Stimulated activated memory B cell treated with anti-CD40 and anti-IgM and Interleukin-4, amounts not matched to agents 10 μg/mL and 1 μg/mL and 100 μg/mL, for 72 hours (primary cell): ENCODE measurements around the gene ABCA6.

Experiments
- ATAC-seq: fragments of 150-1000 bp; cut with Tn5 transposase; 2 replicates; pipeline ENCODE4 v1.10.0; 2021
- H3K27ac Mint-ChIP-seq: one replicate; pipeline ENCODE4 v1.8.0; 2022; ENCODE audit warnings: mild to moderate bottlenecking, mixed read lengths
- H3K27me3 Mint-ChIP-seq: one replicate; pipeline ENCODE4 v1.8.0; 2022; ENCODE audit warnings: mixed read lengths
- H3K36me3 Mint-ChIP-seq: one replicate; pipeline ENCODE4 v1.8.0; 2022; ENCODE audit warnings: mixed read lengths
- H3K4me1 Mint-ChIP-seq: one replicate; pipeline ENCODE4 v1.8.0; 2022; ENCODE audit warnings: mixed read lengths
- H3K4me3 Mint-ChIP-seq: one replicate; pipeline ENCODE4 v1.8.0; 2022; ENCODE audit warnings: mild to moderate bottlenecking, moderate library complexity, mixed read lengths
- H3K9me3 Mint-ChIP-seq: one replicate; pipeline ENCODE4 v1.8.0; 2022; ENCODE audit warnings: mixed read lengths

ABCA6 gene

DNA sequence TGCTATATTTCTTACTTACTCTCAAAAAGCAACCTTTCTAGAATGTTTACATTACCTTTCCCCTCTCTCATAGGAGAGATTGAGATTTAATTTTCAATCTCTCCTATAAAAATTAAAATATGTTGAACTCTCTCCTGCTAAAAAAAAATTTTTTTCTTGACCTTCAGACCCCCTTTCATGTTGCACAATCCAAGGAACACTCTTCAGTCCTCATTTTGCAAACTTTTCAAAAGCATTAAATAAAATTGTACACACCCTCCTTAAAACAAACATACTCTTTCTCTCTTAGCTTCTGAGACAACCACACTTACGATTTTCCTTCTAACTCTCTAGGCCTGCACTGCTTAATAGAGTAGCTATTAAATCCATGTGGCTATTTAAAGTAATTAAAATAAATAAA, 8.6 kb upstream of the ABCA6 start:
- Mint-ChIP-seq H3K9me3 (peaks cover 3% of the 10 kb centered on the region), H3K4me1 (no peaks in the 10 kb centered on the region), H3K4me3 (no peak overlapping the region)

DNA sequence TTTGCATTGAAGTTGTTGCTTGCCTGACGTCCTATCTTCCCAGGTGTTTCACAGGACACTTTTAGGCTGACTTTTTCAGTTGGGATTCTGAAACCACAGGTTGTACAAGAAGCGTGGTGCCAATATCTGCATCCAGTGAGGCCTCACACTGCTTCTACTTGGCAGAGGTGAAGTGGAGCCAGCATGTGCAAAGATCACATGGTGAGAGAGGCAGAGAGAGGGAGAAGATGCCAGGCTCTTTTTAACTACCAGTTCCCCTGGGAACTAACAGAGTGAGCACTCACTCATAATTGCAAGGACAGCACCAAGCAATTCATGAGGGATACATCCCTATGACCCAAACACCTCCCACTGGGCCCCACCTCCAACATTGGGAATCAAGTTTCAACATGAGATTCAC, 5.8 kb upstream of the ABCA6 start:
- ATAC-seq = no peak
- Mint-ChIP-seq H3K36me3 (peaks cover 21% of the 10 kb centered on the region), H3K27ac (no peak overlapping the region)

More for the DNA sequence above, 8.6 kb upstream of the ABCA6 start:
- Mint-ChIP-seq H3K36me3 (peaks cover 35% of the 10 kb centered on the region), H3K27ac (no peak overlapping the region), H3K27me3 (no peaks in the 10 kb centered on the region)
- no peak for ATAC-seq

DNA sequence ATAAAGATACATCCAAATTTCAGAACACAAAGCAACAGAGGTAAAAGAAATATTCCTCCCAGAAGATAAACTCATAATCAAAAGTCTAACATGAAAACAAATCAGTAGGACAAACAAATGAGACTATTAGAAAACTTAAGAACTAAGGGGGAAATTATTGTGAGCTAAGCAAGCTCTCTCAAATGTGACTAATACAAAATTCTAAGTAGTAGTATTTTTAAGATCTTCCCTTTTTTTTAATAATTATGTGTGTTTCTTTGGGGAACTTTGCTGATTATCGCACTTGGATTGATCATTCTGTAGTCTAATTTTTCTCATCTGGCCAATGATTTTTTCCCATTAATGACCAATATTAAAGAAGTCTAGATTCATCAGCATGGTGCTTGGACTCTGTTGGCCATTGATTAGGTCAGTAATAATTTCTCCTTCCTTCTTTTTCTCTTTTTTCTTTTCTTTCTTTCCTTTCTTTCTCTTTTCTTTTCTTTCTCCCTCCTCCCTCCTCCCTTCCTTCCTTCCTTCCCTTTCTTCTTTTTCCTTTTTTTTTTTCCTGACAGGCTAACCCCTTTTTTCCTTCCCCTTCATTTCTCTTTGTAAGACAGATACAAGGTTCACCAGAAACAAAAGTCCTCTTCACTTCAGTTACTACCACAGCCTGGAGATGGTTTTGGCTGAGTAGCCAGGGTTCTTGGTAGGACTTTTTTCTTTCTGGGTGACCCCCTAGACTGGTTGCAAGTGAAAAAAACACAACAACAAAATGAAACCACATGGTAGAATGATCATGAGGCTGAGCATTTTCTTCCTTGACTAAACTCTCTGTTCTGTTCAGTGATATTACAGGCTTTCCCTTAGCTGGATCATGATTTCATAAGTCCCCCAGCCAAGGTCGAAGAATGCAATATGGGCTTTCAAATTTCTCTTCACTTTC, 2.9 kb upstream of the ABCA6 start:
- Mint-ChIP-seq H3K4me1 (peaks cover 8% of the 10 kb centered on the region), H3K36me3 (peaks cover 4% of the 10 kb centered on the region), H3K27me3 (no peaks in the 10 kb centered on the region), H3K27ac (no peak overlapping the region), H3K9me3 (no peaks in the 10 kb centered on the region), H3K4me3 (no peak overlapping the region)
- ATAC-seq = no peak

More for the DNA sequence above, 5.8 kb upstream of the ABCA6 start:
- peaks cover 3% of the 10 kb centered on the region for H3K9me3 Mint-ChIP-seq
- peaks cover 8% of the 10 kb centered on the region for H3K4me1 Mint-ChIP-seq
- H3K27me3 Mint-ChIP-seq = no peaks in the 10 kb centered on the region
- no peak overlapping the region for H3K4me3 Mint-ChIP-seq

DNA sequence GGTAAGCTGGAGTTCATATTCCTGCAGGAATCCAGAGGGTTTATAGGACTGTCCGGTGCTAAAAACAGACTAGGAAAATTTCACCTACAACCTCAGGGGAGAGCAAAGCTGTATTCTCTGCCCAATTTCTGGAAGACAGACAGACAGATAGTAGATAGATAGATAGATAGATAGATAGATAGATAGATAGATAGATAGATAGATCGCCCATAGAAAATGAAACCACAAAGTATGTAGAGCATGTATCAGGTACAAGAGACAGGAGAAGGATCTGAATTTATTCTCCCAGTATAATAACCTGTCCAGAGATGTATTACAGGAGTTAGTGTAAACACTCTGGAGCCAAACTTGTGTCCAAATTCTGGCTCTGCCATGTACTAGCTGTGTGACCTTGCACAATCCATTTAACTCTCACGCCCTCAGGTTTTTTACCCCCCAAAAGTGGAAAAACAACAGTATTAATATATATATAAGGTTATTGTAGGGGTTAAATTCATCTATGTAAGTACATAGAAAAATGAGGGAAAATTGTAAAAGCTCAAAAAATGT, 2.1 kb upstream of the ABCA6 start:
- H3K4me1 Mint-ChIP-seq = peaks cover 8% of the 10 kb centered on the region
- H3K4me3 Mint-ChIP-seq = no peak overlapping the region
- no peaks in the 10 kb centered on the region for H3K36me3 Mint-ChIP-seq
- H3K9me3 Mint-ChIP-seq = no peaks in the 10 kb centered on the region
- H3K27ac Mint-ChIP-seq = no peak overlapping the region
- no peak for ATAC-seq
- no peaks in the 10 kb centered on the region for H3K27me3 Mint-ChIP-seq

DNA sequence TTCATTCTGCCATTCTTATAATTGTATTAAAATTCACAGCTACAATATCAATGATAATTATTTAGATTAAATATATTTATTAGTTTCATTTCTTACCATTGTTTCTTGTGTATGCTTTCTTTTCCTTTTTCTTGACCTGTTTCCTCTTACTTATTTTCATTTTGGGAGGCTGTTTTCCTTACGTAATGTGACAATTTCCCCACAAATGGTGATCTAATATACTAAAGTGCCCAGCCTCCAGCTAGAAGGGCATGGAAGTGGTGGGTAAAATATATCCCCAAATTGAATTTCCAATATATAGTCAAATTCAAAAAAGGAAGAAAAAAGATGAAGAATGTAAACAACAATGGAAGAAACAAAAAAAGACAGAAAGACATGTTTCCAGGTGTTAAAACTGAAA, 1.5 kb upstream of the ABCA6 start:
- Mint-ChIP-seq H3K36me3 (no peaks in the 10 kb centered on the region), H3K27ac (no peak overlapping the region), H3K9me3 (no peaks in the 10 kb centered on the region), H3K4me3 (no peak overlapping the region), H3K27me3 (no peaks in the 10 kb centered on the region), H3K4me1 (peaks cover 8% of the 10 kb centered on the region)
- no peak for ATAC-seq

DNA sequence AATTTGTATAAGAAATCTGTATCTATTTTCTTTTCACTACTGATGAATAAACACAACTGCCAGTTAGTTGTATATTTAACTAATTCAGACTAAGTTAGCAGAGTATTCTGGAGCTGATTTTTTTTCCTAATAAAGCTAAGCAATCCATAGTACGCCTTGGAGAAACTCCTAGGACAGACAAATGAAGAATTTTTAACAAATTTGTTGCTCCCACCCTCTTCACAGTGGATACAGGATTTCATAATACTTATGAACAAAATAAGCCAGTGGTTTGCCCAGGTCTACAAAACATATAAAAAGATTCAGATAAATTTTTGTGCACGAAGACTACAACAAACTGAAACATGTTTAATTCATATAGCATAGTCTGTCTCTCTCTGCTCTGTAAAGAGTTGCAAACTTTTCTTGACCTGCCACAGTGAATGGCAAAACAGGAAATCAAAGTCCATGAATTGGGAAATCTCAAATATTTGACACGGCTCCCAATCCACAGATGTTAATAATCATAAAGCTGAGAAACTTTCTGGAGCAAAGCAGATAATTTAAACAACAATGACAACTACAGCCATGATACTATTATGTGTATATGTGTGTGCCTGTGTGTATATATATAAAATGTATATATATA, 594 bp upstream of the ABCA6 start:
- Mint-ChIP-seq H3K9me3 (no peaks in the 10 kb centered on the region), H3K36me3 (no peaks in the 10 kb centered on the region)
- ATAC-seq = no peak

DNA sequence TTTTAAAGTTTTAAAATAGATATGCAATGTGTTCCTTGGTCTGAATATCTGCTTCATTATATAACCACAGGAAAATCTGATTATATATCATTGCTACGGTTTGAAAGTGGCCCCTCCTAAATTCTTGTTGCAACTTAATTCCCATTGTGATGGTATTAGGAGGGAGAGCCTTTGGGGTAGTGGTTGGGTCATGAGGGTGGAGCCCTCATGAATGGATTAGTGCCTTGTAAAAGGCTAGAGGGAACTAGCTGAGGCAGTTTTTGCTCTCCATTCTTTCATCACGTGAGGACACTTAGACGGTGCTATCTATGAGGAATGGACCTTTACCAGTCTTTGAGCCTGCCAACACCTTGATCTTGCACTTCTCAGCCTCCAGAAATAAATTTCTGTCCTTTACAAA, 7.6 kb downstream of the ABCA6 start:
- ATAC-seq = no peak
- Mint-ChIP-seq H3K27ac (no peak overlapping the region), H3K4me1 (no peaks in the 10 kb centered on the region)

More for the DNA sequence above, 594 bp upstream of the ABCA6 start:
- Mint-ChIP-seq H3K27ac (no peak overlapping the region), H3K4me1 (peaks cover 8% of the 10 kb centered on the region), H3K27me3 (no peaks in the 10 kb centered on the region), H3K4me3 (no peak overlapping the region)

DNA sequence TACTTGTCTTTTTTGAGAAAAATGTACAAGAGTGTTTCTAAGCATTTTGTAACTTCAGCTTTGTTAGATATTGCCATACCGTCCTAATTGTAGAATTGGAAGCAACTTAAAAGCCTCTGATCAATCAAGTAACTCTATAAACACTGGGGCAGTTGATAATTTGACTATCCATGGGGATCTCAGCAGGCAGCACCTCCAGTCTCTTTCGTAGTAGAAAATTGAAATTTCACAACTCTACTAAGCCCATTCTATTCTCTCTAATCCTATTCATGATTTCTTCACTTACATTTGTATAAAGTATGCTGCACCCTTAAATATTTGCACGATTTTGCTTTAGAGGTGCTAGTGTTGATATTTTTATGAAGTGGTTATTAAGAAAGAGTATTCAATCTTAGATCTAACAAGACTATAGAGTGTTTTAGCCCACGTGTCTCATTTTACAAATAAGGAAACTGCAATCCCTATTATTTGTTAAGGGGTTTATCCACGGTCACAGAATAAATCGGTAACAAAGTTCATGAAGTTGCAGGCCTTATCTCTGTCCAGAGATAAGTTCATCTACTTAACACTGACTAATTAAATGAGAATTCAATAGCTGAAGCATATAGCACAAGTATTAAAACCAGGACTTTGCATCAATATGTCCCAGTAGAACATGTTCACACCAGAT, 10.9 kb downstream of the ABCA6 start:
- H3K36me3 Mint-ChIP-seq = peaks cover 5% of the 10 kb centered on the region
- H3K9me3 Mint-ChIP-seq = no peaks in the 10 kb centered on the region
- no peaks in the 10 kb centered on the region for H3K4me1 Mint-ChIP-seq
- no peak overlapping the region for H3K27ac Mint-ChIP-seq
- no peak for ATAC-seq
- H3K4me3 Mint-ChIP-seq = no peak overlapping the region
- H3K27me3 Mint-ChIP-seq = no peaks in the 10 kb centered on the region

More for the DNA sequence above, 7.6 kb downstream of the ABCA6 start:
- H3K4me3 Mint-ChIP-seq = no peak overlapping the region
- H3K9me3 Mint-ChIP-seq = no peaks in the 10 kb centered on the region
- H3K36me3 Mint-ChIP-seq = peaks cover 5% of the 10 kb centered on the region
- H3K27me3 Mint-ChIP-seq = no peaks in the 10 kb centered on the region

DNA sequence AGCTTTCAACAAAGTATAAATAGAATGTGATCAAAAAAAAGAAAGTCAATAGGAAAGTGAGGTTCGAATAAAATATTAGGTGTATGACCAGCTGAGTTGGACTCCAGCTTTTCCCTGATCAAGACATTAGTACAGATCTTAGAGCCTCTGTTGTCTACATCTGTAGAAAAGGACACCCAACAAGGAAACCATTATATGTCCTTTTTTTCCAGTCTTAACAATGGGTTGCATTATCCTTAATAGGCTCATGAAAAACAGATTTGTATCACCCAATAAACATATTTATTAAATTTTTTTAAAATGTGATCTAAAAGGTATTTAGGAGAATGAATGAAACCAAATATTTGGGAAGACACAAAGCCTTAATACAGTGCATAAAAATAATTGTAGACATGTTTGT, 18.1 kb downstream of the ABCA6 start:
- Mint-ChIP-seq H3K9me3 (no peaks in the 10 kb centered on the region), H3K27ac (no peak overlapping the region), H3K27me3 (no peaks in the 10 kb centered on the region), H3K36me3 (peaks cover 6% of the 10 kb centered on the region), H3K4me3 (no peak overlapping the region), H3K4me1 (peaks cover 20% of the 10 kb centered on the region)
- ATAC-seq = no peak

DNA sequence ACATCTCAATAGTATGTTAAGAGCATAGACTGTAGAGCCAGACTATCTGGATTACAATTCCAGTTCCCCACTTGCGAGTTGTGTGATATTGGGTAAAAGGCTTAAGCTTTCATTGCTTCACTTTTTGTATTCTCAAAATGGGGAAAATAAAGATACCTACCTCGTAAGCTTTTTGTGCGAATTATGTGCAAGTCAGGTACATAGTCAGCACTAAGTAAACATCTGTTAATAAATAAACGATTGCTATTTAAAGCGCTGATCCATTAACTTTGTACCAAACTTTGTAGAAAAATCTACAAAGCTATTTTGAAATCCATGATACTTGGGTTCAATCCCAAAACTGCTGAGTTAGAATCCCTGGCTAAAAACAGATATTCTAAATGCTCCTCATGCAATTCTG, 19.6 kb downstream of the ABCA6 start:
- H3K27ac Mint-ChIP-seq = peak overlapping the region; percentile 10
- peaks cover 6% of the 10 kb centered on the region for H3K36me3 Mint-ChIP-seq
- H3K4me1 Mint-ChIP-seq = peaks cover 30% of the 10 kb centered on the region
- H3K9me3 Mint-ChIP-seq = no peaks in the 10 kb centered on the region
- no peaks in the 10 kb centered on the region for H3K27me3 Mint-ChIP-seq
- H3K4me3 Mint-ChIP-seq = no peak overlapping the region
- ATAC-seq = no peak

DNA sequence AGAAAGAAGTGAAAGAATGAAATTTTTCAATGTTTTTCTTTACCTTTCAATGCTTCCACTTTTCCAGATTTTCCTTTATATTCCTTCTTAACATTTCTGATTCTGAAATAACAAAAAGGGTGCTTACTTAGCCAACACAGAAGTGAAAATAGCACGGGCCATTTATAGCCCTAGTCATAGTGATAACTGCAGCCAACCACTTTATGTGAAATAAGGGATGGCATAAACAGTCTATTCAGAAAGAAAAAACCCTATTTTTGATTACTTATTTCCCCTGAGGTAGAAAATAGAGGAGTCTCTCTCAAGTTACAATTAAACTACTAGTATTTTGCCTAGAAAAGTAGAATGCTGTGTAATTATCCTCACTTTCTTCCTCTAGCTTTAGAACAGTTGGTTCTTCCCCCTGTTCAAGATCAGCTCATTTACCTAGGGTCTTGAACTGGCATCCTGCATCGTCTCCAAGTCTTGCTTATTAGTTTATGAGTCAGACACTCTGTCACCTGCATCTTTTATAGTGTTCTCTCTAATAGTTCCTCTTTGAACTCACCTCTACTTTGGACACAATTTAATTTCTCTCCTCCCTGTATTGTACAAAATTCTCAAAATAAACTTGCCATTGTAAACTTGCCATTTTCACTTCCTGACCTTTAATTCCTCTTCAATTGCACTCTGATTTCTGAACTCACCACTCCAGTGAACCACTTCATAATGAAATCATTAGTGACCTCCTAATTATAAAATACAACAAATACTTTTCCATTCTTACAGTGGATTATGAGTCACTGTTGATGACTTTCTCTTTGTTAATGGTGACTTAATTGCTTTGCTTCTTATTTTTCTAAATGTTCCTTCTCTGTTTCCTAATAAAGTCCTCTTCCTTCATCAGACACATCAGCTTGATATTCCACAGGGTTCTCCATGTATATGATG, 23.6 kb downstream of the ABCA6 start:
- Mint-ChIP-seq H3K27ac (peak overlapping the region; percentile 85), H3K4me1 (peaks cover 50% of the 10 kb centered on the region), H3K4me3 (peak overlapping the region; percentile 44), H3K36me3 (peaks cover 11% of the 10 kb centered on the region), H3K9me3 (no peaks in the 10 kb centered on the region), H3K27me3 (no peaks in the 10 kb centered on the region)
- ATAC-seq = peak; percentile 70

DNA sequence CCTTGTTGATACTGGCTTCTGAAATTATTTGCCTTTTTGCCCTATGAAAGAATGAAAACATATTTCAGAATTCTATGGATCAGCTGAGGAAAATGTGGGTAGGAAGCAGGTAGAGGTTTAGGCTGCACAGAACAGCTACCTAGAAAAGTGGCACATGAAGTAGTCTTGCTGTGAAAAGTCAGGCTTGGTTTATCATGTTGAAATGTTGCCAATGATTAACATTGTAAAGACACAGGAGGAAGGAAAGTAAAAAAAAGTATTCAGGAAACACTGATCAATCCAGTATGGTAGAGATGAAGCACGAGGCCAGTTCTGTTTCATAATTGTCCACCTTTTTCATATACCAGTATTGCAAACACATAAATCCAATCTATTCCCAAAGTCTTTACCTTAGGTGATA, 29.9 kb downstream of the ABCA6 start:
- Mint-ChIP-seq H3K4me1 (peaks cover 33% of the 10 kb centered on the region), H3K27me3 (no peaks in the 10 kb centered on the region), H3K27ac (no peak overlapping the region), H3K9me3 (no peaks in the 10 kb centered on the region), H3K36me3 (peaks cover 14% of the 10 kb centered on the region), H3K4me3 (no peak overlapping the region)
- ATAC-seq = no peak

DNA sequence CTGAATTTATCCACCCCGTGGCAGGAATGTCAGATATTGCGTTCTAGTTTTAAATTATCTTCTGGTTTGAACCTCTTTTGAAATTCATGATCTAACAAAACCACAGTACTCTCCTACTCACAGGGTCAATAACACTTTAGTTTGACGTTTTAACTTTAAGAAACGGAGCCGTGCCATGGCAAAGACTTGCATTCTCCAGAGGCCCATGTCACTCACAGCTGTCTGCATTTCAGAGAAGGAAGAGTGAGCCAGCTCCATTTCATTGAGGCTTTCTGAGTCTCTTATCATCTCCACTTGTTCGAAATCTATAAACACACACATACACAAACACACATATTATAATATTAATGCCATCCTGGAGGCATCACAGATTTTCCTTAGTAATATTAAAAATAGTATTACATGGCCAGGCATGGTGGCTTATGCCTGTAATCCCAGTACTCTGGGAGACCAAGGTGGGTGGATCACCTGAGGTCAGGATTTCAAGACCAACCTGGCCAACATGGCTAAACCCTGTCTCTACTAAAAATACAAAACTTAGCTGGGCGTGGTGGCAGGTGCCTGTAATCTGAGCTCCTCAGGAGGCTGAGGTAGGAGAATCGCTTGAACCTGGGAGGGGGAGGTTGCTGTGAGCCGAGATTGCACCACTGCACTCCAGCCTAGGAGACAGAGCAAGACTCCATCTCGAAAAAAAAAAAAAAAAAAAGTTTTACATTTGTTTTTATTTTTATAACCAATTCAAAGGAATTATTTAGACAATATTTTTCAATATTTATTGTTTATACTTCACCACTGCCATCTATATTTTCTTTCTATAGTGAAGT, 35.6 kb downstream of the ABCA6 start:
- peaks cover 7% of the 10 kb centered on the region for H3K4me1 Mint-ChIP-seq
- H3K27me3 Mint-ChIP-seq = no peaks in the 10 kb centered on the region
- no peak for ATAC-seq
- H3K4me3 Mint-ChIP-seq = no peak overlapping the region
- peaks cover 6% of the 10 kb centered on the region for H3K36me3 Mint-ChIP-seq
- no peak overlapping the region for H3K27ac Mint-ChIP-seq
- H3K9me3 Mint-ChIP-seq = no peaks in the 10 kb centered on the region
